MM.1S (cell line): Measurements from ENCODE around the gene PIEZO2.

Experiments used
- CTCF ChIP-seq: fragments of 300-600 bp; sonication (generic); IDR thresholded peaks from 2 replicates; pipeline ENCODE4 v1.5.1; 2016; ENCODE audit warnings: antibody characterized with exemption, low read length, mixed read lengths
- EZH2 ChIP-seq: fragments of 300-600 bp; sonication (generic); optimal IDR thresholded peaks from 2 replicates; pipeline ENCODE3; 2017; ENCODE audit warnings: low read depth, mild to moderate bottlenecking, antibody characterized with exemption, low read length, mixed read lengths
- EZH2phosphoT487 ChIP-seq: fragments of 300-600 bp; sonication (generic); IDR thresholded peaks from 2 replicates; pipeline ENCODE4 v1.6.1; 2018; ENCODE audit warnings: antibody characterized with exemption, low read length

- no peak for TF ChIP-seq CTCF
- no peak for TF ChIP-seq EZH2
- no peak for TF ChIP-seq EZH2phosphoT487
Observed at GRCh38 chr18:11095674-11096293, 53.6 kb downstream of the PIEZO2 start.
